ENCODE measurements around the gene DNASE1L3. TPM values are rescaled to one million over a fixed set of nuclear protein-coding genes. Genes with fewer than 3 reads are reported as not detected.
A peak's percentile ranks its signal among the peaks of the same experiment; 100 is the strongest.

The DNASE1L3 gene
- total RNA-seq, 1 donor from 2014 or later: 6.1 TPM

DNA sequence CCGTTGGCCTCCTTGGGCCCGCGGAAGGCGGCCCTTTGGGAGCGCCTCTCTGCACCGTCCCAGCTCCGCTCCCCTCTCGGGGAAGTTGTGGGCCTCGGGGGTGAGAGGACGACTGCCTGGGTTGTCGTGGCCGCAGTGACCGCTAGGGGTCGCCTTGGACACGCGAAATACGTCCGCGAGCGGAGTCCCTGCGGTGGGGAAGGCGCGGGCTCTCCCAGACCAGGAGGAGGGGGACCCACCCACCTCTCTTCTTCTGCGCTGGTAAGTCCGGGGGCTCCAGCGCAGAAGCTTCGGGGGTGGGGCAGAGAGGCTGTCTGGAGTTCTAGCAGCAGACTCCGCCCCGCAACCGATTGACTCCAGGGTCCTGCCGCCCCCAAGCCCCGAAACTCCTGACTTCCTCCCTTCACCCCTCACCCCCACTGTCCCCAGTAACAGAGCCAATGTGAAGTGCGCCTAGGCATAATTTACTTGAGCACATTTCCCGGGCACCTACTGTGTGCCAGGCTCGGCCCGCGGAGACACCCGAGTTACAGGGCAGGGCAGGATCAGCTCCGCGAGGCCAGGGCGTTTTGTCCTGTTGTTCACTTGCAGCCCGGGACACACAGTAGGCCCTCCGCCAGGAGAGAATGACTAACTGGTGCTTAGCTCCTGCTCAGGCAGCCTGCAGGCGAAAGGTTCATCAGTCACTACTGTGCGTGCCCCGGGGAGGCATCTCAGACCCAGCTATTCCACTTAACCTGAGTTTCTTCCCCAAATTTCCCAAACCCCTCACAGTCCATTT lies 32.8 kb downstream of the DNASE1L3 start:
- peak; percentile 91 for DNase-seq (ENCODE audit: low spot score)

DNA sequence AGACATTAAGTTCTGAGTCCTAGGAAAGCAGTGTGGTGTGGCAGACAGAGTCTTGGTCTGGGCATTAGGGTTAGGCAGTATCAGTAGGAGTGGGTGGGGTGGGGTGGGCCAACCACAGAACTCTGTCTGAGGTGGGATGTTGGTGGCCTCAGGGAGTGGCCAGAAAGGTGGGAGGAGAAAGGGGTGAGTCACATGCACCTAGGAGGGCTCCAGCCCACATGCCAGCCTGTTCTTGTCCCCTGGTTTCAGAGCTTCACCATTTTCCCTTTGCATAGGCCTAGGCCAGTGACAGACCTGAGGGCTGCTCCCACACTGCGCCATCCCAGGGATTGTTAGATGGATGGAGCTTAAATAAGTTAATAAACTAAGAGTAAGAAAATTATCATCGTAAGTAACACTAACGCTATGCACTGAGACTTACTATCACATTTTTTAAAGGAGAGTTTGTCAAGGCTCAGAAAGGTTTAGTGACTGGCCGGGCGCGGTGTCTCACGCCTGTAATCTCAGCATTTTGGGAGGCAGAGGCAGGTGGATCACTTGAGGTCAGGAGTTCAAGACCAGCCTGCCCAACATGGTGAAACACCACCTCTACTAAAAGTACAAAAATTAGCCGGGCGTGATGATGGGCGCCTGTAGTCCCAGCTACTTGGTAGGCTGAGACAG lies 33.8 kb downstream of the DNASE1L3 start:
- DNase-seq (ENCODE audit: low spot score): no peak

DNA sequence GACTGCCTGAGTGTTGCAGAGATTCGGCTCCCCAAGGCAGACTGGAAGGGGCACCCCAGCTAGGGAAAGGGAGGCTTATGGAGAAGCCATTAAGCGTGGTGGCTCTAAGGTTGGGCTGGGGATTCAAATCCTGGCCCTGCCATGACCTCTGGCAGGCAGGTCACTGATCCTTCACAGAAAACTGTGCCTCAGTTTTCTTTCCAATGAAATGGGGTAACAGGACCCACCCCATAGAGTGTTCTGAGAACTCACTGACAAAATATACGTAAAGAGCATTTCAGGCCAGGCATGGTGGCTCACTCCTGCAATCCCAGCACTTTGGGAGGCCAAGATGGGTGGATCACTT lies 34.6 kb downstream of the DNASE1L3 start:
- no peak for DNase-seq (ENCODE audit: low spot score)

DNA sequence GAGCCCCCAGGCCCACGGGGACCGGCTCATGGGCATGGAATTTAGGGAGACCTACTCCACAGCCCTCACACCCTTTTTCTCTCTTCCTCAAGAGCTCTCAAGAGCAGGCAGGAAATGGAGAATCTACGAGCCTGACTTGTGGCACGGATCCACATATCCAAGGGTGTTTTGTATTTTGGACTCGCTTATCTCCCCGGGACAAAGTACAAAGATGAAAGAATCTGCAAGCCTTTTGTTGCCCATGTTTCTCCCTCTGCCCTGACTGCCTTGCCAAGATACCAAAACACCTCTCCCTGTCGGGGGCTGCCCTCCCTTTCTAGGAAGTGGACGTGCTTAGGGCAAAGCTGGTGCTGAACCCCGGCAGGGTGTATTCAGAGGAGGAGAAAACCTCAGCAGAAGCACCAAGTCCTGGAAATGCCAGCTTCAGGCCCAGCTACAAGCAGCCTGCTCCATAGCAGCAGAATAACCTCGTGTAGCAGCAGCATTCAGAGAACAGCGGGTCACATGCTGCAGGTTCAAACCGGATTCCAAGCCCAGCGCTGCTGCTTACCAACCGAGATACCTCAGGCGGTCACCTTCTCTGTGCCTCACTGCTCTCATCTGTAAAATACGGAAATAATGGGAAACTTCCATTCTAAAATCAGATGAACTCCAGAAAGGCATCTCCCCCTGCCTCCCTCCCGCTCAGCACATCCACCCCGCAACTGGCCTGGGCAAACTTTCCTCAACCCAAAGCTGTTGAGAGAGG lies 35.2 kb downstream of the DNASE1L3 start:
- DNase-seq (ENCODE audit: low spot score): no peak

DNA sequence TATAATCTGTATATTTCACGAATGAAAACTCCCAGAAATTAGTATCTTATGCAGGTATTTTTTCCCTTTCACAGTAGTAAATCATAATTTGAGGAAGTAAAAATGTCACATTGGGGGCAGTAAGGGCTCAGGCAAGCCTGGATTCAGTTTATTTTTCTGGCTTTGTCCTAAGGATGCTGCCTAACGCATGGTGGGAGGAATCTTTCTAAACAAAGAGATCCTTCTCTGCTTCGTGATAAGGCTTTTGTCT lies 35.7 kb downstream of the DNASE1L3 start:
- DNase-seq (ENCODE audit: low spot score): no peak

DNA sequence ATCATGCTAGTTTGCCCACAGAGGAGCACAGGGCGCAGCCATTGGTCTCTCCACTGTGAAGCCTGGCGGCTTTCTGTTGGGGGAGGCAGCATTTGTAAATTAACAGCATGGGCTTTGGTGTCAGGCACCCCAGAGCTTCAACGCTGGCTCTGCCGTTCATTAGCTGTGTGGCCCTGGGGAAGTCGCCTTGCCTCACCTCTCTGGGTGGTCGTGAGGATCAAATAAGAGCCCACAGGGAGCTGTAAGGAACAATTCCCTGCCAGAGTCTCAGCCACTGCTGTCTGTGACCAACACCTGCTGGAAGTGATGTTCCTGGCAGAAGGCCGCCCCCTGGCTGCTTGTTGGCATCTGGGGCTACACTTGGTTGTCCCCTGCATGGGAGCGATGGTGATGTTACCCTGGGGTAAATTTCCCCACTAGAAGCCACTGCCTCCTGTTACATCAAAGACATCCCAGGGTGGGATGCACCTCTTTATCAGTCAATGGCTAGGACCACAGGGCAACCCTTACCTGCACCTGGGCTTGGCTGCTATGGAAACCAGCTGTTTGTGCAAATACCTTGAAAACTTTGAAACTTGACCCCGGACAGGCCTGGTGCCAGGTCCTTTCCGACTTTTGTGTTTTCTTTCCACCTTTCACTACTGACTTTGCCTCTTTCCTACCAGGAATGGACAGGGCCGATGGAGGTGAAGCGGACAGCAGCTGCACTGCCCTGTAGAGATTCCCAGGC lies 36.9 kb downstream of the DNASE1L3 start:
- DNase-seq (ENCODE audit: low spot score): no peak

DNA sequence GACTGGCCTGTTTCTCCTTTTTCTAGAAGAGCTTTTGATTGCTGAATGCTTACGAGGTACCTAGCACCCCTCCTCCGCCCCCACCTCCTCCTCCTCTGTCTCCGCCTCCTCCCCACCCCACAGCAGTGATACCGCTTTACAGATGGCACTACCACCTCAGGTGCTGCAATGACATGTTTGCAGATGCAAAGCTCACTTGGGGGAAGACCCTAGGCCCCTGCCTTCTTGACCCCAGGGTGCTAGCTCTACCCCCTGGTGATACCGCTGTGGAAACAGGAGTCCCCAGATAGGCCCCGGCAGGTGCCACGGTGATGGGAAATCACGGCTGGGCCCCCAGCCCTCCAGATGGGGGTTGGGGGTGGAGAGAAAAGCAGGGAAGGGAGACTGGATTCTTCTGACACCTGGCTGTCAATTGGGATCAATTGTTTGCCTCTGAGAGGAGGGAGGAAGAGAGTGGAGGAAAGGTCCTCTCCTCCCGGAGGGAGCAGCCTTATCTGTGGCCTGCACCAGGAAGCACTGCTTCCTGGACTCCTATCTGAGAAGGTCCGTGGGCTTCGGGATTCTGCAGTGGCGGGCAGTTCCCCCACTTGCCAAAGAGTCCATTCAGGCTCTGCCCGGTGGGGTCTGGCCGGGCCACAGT lies 37.6 kb downstream of the DNASE1L3 start:
- no peak for DNase-seq (ENCODE audit: low spot score)

DNA sequence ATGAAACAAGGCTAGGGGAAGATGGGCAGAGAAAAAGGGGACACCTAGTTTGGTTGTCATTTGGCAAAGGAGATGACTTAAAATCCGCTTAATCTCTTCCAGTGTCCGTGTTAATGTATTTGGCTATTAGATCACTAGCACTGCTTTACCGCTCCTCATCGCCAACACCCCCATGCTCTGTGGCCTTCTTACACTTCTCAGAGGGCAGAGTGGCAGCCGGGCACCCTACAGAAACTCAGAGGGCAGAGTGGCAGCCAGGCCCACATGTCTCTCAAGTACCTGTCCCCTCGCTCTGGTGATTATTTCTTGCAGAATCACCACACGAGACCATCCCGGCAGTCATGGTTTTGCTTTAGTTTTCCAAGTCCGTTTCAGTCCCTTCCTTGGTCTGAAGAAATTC lies 39.6 kb downstream of the DNASE1L3 start:
- no peak for DNase-seq (ENCODE audit: low spot score)

DNA sequence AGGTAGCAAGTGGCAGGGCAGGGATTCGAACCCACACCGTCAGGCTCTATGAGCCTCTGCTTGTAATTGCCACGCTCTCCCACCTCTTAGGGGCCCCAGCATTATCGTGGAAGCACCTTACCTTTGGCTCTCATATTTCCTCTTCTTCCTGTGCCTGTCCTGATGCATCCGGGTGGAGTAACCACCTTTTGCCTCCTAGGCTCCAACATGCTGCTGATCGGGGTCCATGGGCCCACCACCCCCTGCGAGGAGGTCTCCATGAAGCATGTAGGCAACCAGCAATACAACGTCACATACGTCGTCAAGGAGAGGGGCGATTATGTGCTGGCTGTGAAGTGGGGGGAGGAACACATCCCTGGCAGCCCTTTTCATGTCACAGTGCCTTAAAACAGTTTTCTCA lies 40.4 kb downstream of the DNASE1L3 start:
- DNase-seq (ENCODE audit: low spot score): no peak

DNA sequence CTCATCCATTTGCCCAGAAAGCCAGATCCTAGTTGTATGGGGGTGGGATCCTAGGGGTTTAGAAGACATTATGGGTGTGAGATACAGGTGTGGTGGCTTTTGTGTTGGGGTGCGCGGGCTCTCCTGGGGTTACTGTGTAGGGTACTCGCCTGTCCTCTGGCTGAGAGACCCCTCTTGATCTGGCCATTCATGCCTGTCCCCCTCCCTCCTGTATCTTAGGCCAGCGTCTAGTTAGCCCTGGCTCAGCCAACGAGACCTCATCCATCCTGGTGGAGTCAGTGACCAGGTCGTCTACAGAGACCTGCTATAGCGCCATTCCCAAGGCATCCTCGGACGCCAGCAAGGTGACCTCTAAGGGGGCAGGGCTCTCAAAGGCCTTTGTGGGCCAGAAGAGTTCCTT lies 41.4 kb downstream of the DNASE1L3 start:
- DNase-seq (ENCODE audit: low spot score): no peak

DNA sequence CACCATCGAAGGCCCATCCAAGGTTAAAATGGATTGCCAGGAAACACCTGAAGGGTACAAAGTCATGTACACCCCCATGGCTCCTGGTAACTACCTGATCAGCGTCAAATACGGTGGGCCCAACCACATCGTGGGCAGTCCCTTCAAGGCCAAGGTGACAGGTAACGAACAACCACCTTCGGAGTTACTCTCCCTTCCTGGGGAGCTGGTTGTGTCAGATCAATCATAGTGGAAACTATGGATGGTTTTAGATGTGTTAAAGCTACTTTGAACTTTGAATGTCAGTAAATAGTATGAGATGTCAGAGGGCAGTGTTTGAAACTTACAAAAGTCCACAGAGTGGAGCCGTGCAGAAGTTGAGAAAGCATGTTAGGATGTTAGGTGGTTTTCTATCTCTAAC lies 42.3 kb downstream of the DNASE1L3 start:
- DNase-seq (ENCODE audit: low spot score): no peak

DNA sequence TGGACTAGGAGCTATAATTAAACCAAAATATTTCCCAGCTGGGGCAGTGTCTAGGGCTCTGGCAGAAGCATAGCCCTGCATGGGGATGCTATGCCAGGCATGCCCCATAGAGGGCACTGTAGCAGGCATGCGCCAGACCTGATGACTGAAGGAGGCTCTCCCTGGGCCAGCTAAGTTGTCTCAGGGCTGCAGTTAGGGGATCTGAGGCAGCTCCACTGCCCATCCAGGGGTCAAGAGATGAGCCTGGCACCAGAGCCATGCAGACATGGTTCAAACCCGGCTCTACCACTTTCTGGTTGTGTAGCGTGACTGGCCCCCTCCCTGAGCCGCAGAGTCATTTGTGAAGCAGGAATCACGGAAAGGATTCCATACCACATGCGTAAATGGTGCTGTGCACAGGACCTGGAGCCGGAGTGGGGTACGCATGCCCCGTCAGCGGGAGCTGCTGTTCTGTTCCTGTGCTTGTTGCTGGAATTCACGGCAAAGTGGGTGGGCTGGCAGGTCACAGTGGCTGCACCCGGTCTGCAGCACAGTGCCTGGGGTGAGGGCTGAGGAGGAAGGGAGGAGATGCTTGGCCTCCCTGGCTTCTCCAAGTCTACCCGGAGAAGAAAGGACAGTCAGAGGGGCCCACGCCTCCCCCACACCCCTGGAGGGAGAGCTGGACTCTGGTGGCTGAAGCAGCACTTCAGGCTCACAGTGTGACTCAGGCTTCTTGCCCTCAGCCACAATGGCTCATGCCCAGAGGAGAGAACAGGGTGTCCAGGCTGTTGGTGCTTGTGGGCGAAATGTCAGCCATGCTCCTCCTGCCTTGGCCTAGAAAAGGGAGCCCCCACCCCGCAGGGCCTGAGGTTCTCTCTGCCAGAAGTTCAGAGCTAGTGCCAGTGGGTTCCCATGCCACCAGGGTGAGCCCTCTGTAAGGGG lies 43.1 kb downstream of the DNASE1L3 start:
- peak; percentile 76 for DNase-seq (ENCODE audit: low spot score)

DNA sequence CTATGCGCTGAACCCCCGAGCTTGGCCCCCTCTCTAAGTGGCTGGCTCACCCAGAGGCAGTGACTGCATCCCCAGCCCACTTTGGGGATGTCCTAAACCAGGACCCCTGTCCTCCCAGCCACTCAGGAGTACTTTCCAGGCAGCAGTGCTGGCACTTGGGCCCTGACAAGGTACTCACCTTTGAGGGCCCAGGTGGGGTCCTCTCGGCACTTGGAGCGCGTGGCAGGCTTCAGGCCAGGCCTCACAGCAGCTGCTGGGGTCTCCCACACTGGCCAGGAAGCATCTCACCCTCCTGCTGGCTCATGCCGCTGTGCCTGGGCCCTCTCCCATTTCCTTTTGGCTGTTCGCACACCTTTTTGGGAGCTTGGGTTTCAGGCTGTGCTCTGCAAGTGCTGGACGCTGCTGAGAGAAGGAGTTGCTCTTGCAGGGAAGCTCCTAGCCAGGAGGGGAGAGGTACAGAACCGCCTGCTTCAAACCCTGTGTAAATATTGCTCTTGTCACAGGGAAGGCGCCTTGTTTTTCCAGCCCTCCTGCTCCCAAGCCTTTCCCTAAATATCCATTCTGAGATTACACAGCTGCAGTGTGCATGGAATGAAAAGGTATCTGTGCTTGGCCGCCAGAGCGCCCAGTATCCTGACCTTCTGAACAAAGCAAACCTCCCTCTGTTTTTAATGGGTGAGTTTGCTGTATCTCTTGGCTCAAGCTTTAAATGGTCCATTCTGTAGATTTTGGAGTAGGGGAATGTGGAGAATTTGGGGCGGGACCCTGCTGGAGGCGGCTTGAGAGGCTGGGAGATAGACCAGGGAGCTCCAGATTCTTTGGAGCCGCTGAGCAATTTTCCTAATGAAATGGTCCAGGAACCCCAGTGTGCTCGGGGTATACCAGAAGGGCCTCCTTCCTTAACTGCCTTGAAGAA lies 45.6 kb downstream of the DNASE1L3 start:
- no peak for DNase-seq (ENCODE audit: low spot score)

DNA sequence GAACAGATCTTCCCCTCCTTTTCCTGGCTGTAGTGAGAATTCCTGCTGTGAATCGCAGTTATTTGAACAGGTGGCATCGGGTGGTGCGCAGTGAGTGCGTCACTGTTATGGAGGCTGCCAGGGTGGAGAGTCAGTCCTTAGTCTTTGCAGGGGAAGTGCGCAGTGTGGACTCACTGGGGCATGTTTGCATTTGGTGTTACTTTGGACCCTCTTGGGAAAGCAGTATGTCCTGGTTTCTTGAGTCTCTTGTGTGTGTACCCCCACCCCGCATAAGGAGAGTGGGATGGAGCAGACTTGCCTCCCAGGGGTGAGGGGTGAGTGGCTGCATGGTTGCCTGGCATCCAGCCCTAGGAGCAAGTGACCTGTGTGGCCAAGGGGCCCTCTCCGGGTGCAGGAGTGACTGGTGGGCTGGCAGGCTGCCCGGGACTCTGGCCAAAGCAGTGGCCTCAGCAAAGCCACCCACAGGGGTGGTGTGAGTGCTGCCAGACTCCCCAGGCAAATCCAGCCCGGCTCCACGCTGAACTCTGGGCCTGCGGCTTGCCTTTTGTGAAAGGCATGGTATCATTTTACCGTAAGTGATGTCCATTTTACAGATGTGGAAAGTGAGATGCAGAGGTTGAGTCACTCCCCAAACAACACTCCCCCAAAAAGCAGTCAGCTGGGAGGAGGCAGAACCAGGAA lies 46.4 kb downstream of the DNASE1L3 start:
- DNase-seq (ENCODE audit: low spot score): no peak

DNA sequence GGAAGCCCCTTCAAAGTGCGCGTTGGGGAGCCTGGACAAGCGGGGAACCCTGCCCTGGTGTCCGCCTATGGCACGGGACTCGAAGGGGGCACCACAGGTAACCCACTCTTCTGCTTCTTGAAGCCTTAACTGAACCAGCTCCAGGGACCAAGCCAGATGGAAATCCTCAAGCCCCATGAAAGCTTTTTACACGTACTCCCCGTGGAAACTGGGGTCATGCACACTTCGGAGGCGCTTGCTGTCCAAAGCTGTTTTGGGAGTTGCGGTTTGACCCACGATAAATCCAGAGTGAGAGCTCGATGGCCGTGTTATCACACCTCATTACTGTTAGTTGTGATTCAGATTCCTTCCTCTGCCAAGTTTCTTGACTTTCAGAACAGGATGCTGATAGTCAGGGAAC lies 47.5 kb downstream of the DNASE1L3 start:
- no peak for DNase-seq (ENCODE audit: low spot score)

DNA sequence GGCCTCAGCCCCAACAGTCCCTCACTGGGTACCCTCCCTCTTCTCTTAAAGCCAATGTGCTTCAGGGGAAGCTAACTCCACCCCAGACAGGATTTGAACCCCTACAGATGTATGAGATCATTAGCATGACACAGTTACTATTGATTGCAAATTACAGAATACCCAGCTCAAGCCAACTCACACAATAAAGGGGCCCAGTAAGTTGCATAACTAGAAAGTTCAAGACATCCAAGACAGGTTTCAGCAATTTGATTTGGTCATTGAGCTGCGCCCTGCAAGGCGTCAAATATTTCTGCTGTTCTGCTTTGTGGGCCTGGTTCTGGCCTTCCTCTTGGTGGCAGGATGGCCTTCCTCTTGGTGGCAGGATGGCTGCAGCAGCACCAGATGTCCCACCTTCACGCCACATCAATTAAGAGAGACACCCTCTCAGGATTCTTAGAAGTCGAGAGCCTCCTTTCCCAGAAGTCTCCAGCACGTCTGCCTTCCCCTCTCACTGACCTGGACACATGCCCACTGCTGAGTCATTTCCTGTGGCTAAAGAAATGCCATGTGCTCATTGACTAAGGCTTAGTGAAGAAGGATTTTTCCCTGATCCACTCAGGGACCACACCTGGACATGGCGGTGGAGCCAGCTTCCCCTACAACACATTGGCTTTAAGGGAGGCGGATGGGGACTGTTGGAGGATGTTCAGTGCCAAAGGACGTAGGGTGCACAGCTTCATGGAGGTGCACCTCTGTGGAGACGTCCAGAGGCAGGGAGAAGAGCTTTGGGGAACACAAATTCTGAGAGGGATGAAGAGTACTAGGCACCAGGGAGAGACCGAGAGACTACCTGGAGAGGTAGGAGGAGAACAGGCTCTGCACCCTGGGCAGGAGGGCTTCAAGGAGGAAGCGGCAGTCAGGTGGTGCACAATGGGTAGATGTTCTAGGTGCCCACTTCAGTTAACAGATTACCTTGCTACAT lies 49.1 kb downstream of the DNASE1L3 start:
- peak; percentile 85 for DNase-seq (ENCODE audit: low spot score)

DNA sequence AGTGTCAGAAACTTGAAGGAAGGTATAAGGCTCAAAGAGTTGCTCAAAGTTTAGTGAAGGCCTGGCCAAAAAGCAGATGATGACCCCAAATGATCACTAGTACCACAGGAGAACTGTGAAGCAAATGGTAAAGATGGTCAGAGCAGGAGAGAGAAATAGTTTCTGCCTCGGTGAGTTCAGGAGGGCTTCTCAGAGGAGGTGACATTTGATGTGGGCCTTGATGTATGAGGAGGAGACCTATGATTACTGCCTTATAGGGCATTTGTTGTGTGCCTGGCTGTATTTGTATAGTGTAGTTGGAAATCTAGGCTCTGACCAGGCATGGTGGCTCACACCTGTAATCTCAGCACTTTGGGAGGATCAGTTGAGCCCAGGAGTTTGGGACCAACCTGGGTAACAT lies 50.4 kb downstream of the DNASE1L3 start:
- DNase-seq (ENCODE audit: low spot score): no peak

Data from ureter (tissue), 1 donor.